H4 (cell line): ENCODE data around the gene FOXL3. TPM values are rescaled to one million over a fixed set of nuclear protein-coding genes. Genes with fewer than 3 reads are reported as not detected.
"Not testable (repeated sequence)": the region's sequence is repeated elsewhere in the genome, so short reads cannot be mapped to it uniquely, and the experiment has no call there.

ENCODE experiments used
- DNase-seq: peaks from one replicate; pipeline ENCODE4 v3.0.0-alpha.2; 2015; ENCODE audit warnings: low spot score
- total RNA-seq: library from RNA; depleted of rRNA; stranded (reverse); fragments of >200 nt; shearing (Covaris generic); gene quantifications from 2 replicates; pipeline ENCODE4 v1.2.3, GENCODE V29; 2014

FOXL3 gene
- total RNA-seq, 1 experiment from 2014 or later: not detected

DNA sequence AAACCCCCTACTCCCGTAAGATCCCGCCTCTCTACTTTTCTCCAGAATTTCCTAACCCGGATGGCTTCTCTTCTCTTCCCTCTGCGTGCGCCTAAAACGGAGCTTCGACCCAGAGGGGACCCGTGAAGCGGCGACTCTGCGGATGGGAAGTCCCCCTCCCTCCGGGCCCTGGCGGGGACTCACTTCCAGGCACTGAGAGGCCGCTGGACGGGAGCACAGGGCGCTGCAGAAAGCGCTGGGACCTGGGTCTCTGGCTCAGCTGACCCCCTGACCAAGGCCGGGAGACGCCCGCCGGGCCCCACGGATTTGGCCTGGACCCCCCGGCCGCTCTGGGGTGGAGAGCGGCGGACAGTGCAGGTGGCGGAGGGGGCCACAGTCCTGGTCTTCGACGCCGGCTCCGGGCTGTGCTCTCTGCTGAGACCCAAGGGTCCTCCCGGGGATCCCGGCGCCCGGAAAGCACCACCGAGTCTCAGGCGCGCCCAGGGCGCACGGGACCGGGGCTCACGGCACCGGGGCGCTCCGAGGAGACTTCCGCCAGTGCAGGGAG lies 688 bp upstream of the FOXL3 start:
- no peak for DNase-seq

DNA sequence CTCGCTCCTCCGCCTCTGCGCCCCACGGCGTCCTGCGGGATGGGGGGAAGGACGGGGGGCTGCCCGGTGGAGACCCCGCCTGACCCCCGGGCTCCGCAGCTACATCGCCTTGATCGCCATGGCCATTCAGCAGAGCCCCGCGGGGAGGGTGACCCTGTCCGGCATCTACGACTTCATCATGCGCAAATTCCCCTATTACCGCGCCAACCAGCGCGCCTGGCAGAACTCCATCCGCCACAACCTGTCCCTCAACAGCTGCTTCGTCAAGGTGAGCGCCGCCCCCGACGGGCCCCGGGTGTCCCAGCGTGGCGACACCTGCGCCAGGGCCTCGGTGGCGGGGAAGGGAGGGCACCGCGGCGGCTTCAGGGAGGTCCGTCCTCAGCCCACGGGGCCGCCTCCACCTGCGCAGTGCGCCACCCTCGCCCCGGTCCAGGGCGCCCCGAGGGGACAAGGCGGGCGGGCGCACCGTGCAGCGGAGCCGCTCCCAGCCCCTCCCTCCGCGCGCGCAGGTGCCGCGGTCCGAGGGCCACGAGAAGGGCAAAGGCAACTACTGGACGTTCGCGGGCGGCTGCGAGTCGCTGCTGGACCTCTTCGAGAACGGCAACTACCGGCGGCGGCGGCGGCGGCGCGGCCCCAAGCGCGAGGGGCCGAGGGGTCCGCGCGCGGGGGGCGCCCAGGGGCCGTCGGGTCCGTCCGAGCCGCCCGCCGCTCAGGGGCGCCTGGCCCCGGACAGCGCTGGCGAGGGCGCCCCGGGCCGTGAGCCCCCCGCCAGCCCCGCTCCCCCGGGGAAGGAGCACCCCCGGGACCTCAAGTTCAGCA lies 793 bp downstream of the FOXL3 start:
- DNase-seq: no peak

DNA sequence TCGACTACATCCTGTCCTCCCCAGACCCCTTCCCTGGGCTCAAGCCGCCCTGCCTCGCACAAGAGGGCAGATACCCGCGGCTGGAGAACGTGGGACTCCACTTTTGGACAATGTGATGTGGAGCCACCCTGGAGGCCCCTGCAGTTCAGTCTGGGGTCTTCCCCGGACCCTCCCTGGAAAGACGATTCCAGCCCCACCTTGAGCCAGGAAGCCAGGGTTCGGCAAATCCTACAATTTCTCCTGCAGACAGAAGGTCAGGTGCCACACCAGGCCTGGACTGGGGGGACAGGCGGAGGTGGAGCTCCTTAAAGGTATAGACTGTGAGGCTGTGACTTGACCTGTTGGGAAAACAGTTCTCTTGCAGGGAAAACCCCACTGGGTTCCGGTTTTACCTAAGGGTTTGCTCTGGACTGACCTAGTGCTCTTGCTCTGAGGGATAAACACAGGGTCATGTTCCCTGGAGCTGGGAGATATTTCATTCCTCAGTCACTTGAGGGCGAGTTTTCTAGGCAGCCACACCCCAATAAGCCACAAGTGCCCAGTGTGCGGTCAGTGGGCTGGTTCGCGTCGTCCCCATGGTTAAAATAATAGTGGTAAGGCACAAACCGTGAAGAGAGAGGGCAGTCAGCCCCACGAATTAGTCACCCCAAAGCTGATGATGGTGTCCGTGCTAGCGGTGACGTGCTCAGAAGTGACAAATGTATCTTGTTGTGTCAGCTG lies 1.6 kb downstream of the FOXL3 start:
- peak; percentile 83 for DNase-seq

DNA sequence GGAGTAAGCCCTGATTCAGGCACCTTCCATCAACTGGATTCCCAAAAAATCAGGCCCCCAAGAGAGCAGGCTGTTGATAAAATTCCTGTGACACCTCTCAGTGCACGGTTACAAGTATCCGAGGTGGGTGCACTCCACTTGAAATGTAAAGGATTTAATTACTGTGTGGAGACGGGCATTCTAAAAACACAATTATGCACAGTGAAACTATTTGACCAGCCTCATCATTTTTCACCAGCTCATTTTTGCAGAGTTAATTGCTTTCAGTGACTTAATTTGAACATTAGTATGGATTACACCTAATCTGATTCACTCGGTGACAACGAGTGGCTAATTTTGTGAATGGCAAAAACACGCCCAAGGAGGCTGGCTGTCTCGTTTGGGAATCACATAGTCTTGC lies 2.3 kb downstream of the FOXL3 start:
- DNase-seq: no peak

DNA sequence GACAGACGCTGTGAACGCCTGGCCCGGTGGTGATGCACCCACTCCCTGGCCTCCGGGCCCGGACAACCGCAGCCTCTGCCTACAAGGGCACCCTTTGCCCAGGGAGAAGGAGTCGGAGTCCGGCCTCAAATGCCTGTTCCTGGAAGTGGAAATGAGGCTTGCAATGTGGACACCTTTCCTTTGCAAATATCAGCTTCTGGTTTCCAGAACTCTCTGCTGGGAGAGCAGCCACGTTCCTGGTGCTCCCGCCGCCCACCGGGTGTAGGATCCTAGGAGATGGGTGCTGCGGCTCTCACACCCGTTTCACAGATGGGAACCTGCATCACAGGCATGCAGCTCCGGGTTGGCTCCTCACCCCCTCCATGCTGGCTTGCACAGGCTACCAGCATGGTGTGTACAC lies 2.9 kb downstream of the FOXL3 start:
- DNase-seq: no peak

DNA sequence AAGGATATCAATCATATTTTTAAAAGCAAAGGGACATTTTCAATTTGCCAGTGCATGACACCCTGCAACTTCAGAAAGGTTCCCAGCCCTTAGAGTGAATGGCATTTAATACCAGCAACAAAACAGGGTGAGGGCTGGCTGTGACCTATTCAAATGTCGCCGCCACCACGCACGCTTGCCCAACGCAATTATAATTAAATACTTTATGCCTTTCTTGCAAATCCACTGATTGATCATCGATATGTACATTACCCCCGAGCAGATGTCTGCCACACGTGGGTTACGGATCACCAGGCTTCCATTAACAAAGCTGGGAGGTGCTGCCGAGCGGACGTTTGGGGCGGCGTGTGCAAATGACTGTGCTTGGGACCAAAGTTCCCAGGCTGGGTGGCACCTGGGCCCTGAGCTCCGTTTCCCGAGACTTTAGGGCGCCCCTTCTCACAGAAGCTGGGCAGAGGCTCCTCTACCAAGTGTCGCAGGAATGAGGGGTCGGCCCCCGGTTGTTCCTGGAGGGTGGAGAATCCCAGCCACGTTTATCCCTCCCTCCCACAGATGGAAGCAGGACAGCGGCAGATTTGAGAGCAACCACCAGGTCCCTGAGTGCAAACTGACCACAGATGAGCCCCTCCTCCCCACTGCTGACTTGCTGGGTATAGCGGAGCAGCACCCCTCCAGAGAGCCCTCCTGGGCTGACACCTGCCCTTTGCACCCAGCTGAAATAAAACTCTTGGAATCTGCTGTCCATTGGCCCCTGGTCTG lies 3.9 kb downstream of the FOXL3 start:
- DNase-seq: no peak

DNA sequence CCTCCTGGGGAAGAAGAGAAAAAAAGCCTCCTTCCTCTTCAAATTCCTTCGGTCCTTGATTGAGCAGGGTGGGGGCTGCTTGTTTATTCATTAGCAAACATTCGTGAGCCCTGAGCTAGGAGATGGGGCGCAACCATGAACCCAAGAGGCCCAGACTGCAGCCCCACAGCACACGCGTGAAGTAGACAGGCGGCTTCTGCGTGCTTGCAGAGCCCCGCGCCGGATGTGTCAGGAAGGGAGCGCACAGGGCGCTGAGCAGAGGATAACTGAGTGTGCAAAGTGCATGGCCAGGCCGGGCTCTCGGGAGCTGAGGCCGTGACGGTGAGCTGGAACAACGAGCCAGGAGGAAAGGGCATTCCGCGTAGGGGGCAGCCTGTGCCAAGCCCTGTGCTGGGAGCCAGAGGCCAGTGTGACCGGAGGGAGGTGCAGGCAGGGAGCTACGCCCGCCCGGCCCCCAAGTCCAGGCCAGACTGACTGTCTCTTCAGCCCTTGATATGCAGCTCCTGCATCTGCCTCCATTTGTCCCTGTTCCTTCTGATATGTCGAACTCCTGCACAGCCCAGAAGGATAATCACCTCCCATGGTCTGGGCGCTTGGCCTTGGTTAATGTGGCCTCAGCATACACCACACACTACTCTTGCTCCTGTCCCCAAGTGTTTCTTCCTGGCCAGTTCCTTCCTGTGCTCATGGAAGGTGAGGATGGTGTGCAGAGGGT lies 4.6 kb downstream of the FOXL3 start:
- DNase-seq: no peak

DNA sequence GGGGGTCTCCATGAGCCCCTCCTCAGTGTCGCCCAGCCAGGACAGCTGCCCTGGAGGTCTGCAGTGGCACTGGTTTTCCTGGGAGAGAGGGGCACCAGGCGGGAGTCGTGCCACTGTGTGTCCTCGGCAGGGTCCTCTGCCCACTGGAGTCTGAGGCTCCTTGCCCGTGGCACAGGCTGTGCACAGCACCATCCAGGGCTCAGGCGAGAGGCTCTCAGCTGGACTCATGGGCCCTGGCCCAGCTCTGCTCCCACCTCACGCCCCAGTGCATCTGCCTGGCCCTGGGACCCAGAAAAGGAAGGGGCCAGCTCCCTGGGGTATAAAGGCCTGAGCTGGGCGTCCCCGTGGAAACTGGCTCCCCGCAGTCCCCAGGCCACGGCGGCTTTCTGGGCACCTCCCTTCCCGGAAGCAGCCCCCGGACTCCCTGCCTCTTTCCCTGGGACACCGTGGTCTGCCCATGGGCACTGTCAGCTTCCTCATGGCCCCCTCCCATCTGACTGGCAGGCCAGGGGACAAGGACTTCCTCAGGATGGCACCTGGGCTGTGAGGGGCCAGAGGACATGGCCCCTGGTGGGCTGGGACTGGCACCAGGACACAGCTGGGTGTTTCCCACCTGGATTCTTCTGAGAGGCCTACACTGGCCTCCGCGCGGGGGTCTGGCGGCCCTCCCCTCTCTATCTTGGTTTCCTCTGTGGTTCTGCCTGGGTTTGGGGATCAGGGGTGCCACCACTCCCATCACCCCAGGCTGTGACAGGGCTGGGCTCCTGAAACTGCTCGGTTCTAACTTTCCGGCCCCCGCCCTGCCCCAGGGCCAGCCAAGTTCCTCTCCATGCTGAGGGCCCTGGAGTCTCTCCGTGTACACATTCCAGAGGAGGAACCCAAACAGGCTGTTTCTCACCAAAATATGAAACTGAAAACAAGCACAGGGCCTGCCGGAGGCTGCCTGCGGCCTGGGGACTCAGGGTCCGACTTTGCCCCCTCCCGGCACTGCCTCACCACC lies 5.5 kb downstream of the FOXL3 start:
- no peak for DNase-seq

DNA sequence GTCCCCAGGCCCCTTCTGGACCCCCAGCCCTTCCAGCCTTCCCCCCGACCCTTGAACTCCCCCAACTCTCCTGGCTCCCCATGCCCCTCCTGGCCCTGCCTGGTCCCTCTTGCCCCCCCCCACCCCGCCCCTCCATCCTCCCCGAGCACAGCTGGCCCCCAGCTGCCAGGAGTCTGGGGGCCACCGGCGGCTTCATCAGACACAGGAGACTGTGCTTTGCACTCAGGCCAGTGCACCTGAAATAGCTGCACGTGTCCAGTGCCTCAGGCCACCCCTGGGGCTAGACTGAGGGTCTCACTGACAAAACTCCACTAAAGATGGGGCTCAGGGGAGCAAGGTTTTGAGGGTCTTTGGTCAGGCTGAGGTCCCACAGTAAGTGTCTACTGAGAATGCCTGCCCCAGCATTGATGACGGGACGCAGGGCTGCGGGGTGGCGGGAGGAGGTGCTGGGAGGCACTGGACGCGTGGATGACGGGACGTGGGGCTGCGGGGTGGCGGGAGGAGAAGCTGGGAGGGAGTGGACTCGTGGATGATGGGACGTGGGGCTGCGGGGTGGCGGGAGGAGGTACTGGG lies 6.5 kb downstream of the FOXL3 start:
- DNase-seq: no peak

DNA sequence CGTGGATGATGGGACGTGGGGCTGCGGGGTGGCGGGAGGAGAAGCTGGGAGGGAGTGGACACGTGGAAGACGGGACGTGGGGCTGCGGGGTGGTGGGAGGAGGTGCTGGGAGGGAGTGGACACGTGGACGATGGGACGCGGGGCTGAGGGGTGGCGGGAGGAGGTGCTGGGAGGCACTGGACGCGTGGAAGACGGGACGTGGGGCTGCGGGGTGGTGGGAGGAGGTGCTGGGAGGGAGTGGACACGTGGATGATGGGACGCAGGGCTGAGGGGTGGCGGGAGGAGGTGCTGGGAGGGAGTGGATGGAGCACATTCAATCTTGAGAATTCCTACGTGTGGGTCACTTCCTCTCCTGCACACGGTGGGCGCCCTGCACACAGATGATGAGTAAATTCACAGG lies 7.2 kb downstream of the FOXL3 start:
- not testable (repeated sequence) for DNase-seq

DNA sequence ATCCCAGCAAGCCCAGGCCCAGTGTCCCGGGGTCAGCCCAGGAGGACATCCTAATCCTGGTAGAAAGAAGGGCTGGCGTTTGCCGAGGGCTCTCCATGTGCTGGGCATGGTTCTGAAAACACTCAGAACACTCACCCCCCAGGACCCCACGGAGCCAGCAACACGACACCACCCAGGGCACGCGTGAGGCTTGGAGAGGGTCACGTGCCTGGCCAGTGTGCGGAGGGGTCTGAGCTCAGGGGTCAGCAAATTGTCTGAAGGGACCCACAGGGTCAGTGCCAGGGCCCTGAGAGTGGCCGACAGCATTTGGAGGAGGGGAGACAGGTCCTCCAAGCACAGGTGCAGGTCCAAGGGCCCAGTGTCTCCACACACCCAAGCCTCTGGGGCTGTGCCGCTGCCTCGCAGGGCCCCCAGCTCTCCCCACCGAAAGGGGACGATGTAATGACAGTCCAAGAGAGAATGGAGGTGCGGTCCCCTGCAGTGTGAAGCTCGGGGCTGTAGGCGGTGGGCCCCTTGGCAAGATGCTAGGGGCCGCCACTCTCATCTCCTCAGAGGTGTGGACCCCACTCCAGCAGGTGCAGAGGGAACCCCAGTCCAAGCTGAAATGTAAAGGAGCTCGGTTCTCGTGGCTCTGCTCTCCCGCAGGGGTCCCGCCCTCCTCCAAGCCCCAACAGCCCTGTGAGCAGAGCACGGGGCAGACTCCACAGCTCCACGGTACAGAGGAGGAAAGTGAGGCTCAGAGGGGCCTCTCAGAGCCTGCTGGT lies 7.8 kb downstream of the FOXL3 start:
- DNase-seq: no peak

DNA sequence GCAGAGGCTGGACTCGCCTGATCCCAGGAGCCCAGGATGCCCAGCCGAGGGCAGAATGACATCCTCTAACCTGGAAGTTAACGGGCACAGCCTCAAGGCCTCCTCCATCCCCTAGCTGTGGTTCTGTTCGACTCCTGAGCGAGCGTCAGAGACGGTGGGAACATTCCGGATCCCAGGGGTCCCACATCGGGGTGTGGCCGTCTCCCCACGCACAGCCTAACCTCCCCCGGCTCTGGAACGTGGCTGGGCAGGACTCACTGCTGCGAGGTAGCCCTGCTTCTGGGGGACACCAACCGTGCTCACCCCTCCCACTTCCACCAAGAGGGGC lies 8.4 kb downstream of the FOXL3 start:
- DNase-seq: no peak

DNA sequence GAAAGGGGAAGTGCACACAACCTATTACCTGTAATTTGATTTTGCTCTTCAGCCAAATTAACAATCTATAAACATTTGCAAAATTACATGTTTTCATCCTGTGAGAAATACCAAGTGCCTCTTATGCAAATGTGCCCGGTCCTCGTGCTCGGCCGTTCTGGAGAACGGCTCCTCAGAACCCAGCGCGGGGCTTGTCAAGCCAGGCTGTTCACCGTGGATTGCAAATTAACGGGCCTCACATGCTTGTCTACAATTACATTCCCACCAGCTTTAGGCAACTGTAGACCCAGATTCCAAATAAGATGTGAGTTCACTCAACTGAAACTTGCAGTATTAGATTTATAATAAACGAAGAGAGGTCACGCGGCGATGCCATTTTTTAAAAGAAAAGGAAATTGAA lies 8.8 kb downstream of the FOXL3 start:
- no peak for DNase-seq

DNA sequence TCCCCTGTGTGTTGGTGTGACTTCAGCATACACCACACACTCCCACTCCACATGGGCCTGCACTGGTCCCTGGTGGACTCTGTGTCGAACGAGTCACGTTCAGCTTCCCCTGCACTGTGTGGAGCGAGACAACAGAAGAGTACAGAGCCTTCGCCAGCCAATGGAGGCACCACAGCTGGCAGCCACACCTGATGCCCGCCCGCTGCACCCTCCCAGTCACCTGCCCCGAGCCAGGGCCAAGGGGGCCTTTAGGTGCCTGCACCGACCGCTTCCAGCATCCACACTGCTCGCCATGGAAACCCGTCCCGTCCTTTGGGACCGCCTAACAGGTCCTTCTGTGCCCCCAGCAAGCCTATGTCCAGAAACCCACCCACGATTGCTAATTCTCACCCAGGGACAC lies 9.2 kb downstream of the FOXL3 start:
- no peak for DNase-seq

DNA sequence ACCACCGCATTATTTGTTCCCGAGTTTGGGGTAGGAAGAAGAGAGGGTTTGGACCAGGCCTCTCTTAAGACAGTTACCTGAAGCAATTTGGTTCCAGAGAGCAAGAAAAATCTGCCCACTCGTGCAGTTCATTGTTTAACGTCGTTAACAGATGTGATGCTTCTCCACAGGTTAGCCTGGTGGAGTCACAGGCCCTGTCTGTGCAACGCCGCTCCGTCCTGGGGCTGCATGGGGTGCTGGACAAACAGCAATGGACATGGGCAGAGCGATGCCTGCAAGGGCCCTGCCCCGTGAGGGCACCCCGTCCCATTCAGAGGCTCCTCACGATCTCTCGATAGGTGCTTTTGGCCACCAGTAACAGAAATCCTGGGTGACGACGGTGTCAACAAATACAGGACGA lies 9.7 kb downstream of the FOXL3 start:
- DNase-seq: no peak

DNA sequence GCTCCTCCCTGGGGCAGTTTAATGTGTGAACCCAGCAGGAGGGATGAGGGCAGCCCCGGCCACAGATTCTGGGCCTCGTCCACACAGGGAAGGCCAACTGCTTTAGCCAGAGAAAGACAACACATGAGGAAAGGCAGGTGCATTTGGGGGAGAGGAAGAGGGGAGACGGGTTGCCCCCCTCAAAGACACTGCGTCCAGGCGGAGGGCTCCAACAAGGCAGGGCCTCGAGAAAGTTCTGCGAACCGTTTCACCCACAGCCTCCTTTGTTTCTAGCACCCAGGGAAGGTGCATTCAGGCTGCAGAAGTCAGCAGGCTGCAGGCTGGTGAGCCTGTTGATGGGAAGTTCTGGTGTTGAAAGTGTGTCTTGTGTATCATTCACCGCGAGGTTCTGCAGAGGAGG lies 10.1 kb downstream of the FOXL3 start:
- DNase-seq: no peak

DNA sequence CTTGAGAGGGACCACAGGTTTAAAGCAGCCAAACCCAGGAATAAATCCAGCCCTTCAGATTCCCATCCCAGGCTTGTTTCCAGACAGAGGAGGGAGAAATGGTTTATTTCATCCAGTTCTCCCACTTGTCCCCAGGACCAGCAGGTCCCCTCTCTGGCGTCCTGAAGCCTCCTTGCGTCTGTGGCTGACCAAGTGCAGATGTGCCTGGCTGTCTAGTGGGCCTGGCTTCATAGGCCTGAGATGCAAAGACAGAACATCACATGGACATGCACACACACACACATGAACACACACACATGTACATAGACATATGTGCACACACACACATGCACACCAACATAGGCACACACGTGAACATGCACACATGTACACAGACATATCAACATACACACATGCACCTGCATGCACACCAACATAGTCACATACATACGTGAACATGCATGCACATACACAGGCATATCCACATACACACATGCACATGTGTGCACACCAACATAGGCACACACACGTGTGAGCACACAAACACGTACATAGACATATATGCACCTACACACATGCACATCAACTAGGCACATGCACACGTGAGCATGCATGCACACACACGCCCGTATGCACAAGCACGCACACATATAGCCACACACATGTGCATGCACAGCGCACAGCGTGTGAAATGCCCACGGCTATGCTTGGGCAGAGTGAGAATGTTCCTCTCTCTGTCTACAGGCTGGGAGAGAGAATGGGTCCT lies 10.7 kb downstream of the FOXL3 start:
- no peak for DNase-seq

DNA sequence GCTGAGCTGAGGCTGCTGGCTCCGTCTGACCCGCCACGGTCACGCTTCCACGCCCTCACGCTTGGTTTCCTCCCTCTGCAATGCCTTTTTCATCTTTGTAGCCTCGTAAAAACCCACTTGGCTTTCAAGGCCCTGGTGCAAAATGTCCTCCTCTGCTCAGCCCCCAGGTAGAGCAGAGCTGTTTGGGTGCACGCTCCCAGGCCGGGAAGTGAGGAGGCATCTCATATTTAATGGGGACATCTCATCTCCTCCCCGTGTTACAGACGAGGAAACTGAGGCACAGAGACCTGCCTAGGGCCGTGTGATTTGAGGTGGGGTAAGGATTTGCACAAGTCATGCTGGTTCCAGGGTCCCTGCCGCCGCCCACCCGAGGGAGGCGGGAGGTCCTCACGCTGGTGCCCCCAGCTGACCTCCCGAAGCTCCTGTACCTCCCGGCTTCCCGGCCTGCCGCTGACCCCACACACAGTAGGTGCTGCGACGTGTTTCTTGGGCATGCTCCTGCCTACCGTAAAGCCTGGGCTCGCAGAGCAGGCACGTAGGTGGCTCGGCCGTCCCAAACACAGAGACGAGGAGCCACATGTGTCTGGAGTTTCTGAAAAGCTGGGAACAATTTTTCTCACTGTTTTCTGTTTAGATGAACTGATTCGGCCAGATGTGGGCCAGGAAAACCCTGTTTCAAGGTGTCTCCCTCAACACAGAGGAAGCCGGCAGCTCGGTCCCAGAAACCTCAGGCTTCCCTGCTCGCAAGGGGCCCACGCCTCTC lies 11.5 kb downstream of the FOXL3 start:
- no peak for DNase-seq
